DOHH2 (cell line): ENCODE results near the gene INSIG2.

Experiments
- H3F3A ChIP-seq: fragments of 200-600 bp; sonication (generic), shearing (Covaris generic); 2 replicates; pipeline ENCODE4 v1.6.0; 2016; ENCODE audit warnings: antibody characterized with exemption, mild to moderate bottlenecking; ENCODE audit not compliant: control insufficient read depth, insufficient read depth
- H3K27ac ChIP-seq: fragments of 200-600 bp; sonication (generic); 2 replicates; pipeline ENCODE4 v1.5.1; 2014; ENCODE audit warnings: low read depth, mild to moderate bottlenecking, low read length, moderate library complexity
- H3K27me3 ChIP-seq: fragments of 200-600 bp; sonication (generic); 2 replicates; pipeline ENCODE4 v1.6.1; 2014; ENCODE audit warnings: mild to moderate bottlenecking, low read length, mixed read lengths; ENCODE audit not compliant: control insufficient read depth
- H3K36me3 ChIP-seq: fragments of 200-600 bp; sonication (generic); 2 replicates; pipeline ENCODE4 v1.6.1; 2014; ENCODE audit warnings: mild to moderate bottlenecking, low read length, moderate library complexity, mixed read lengths; ENCODE audit not compliant: control insufficient read depth
- H3K4me1 ChIP-seq: fragments of 200-600 bp; sonication (generic); 2 replicates; pipeline ENCODE4 v1.6.1; 2014; ENCODE audit warnings: mild to moderate bottlenecking, low read length, mixed read lengths; ENCODE audit not compliant: control insufficient read depth
- H3K4me2 ChIP-seq: fragments of 200-600 bp; sonication (generic); 2 replicates; pipeline ENCODE4 v1.6.0; 2014; ENCODE audit warnings: mild to moderate bottlenecking, low read length, moderate library complexity
- H3K4me3 ChIP-seq: fragments of 200-600 bp; sonication (generic); 2 replicates; pipeline ENCODE4 v1.5.1; 2014; ENCODE audit warnings: mild to moderate bottlenecking, low read length, mixed read lengths
- H3K79me2 ChIP-seq: fragments of 200-600 bp; sonication (generic); 2 replicates; pipeline ENCODE4 v1.6.1; 2014; ENCODE audit warnings: mild to moderate bottlenecking, low read length, mixed read lengths; ENCODE audit not compliant: control insufficient read depth
- H3K9me2 ChIP-seq: fragments of 200-600 bp; sonication (generic); replicated peaks from 2 replicates; pipeline ENCODE4 v1.6.1; 2014; ENCODE audit warnings: mild to moderate bottlenecking, low read length, mixed read lengths; ENCODE audit not compliant: control insufficient read depth
- H3K9me3 ChIP-seq: fragments of 200-600 bp; sonication (generic); 2 replicates; pipeline ENCODE4 v1.6.1; 2014; ENCODE audit warnings: antibody characterized with exemption, low read length, mixed read lengths; ENCODE audit not compliant: control insufficient read depth, insufficient read depth
- H4K20me1 ChIP-seq: fragments of 200-600 bp; sonication (generic); 2 replicates; pipeline ENCODE4 v1.6.0; 2014; ENCODE audit warnings: low read depth, mild to moderate bottlenecking, antibody characterized with exemption, low read length, moderate library complexity; ENCODE audit not compliant: control insufficient read depth, insufficient read depth
- EZH2phosphoT487 ChIP-seq: fragments of 200-600 bp; sonication (generic); IDR thresholded peaks from 2 replicates; pipeline ENCODE4 v1.6.1; 2017; ENCODE audit warnings: borderline replicate concordance, mild to moderate bottlenecking, antibody characterized with exemption, low read length, moderate library complexity, mixed read lengths
- TF ChIP-seq, protein P1 (sequence below): fragments of 200-600 bp; sonication (generic); IDR thresholded peaks from one replicate; pipeline ENCODE4 v1.5.1; 2014; ENCODE audit warnings: antibody characterized with exemption, mild to moderate bottlenecking, low read depth, low read length; ENCODE audit not compliant: poor library complexity, severe bottlenecking

INSIG2 gene

DNA sequence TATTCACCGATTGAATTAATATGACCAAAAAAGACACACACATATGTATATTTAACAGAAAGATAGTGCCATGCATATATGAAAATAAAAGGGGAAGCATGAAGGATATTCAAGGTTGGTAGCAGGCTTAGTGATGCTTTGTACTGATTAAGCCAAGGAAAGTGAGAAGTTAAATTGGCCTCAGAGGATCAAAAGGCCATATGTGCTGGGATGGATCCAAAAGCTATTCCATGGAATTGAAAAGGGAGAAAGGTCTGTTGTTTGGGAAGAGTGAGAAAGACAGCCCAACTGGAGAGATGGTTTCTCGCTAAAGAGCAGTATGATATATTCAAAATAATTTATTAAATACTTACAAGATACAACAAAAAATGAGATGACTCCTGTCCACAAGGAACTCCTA lies 65.9 kb downstream of the INSIG2 start:
- peaks cover 5% of the 10 kb centered on the region; the same call in 1 of the 2 replicates for H3K27me3 ChIP-seq
- no peak overlapping the region for H3K27ac ChIP-seq
- no peaks in the 10 kb centered on the region for H3K4me1 ChIP-seq
- no peaks in the 10 kb centered on the region for H4K20me1 ChIP-seq
- no peaks in the 10 kb centered on the region for H3K36me3 ChIP-seq
- H3K9me2 ChIP-seq, result no peaks in the 10 kb centered on the region
- no peak overlapping the region for H3K4me3 ChIP-seq
- no peaks in the 10 kb centered on the region for H3F3A ChIP-seq
- peaks cover 3% of the 10 kb centered on the region; the same call in 1 of the 2 replicates for H3K9me3 ChIP-seq
- TF ChIP-seq, protein P1, sequence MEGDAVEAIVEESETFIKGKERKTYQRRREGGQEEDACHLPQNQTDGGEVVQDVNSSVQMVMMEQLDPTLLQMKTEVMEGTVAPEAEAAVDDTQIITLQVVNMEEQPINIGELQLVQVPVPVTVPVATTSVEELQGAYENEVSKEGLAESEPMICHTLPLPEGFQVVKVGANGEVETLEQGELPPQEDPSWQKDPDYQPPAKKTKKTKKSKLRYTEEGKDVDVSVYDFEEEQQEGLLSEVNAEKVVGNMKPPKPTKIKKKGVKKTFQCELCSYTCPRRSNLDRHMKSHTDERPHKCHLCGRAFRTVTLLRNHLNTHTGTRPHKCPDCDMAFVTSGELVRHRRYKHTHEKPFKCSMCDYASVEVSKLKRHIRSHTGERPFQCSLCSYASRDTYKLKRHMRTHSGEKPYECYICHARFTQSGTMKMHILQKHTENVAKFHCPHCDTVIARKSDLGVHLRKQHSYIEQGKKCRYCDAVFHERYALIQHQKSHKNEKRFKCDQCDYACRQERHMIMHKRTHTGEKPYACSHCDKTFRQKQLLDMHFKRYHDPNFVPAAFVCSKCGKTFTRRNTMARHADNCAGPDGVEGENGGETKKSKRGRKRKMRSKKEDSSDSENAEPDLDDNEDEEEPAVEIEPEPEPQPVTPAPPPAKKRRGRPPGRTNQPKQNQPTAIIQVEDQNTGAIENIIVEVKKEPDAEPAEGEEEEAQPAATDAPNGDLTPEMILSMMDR, result no peak
- no peak for TF ChIP-seq EZH2phosphoT487
- no peak overlapping the region for H3K4me2 ChIP-seq
- H3K79me2 ChIP-seq, result no peaks in the 10 kb centered on the region
